Smooth muscle cell of trachea (primary cell): ENCODE data around the gene ENAM. TPM values are rescaled to one million over a fixed set of nuclear protein-coding genes. Genes with fewer than 3 reads are reported as not detected.

ENCODE experiments used
- total RNA-seq: library from RNA; depleted of rRNA; stranded (reverse); fragments of >200 nt; gene quantifications from 2 replicates; pipeline ENCODE4 v1.2.1, GENCODE V29; 2014

The ENAM gene, protein sequence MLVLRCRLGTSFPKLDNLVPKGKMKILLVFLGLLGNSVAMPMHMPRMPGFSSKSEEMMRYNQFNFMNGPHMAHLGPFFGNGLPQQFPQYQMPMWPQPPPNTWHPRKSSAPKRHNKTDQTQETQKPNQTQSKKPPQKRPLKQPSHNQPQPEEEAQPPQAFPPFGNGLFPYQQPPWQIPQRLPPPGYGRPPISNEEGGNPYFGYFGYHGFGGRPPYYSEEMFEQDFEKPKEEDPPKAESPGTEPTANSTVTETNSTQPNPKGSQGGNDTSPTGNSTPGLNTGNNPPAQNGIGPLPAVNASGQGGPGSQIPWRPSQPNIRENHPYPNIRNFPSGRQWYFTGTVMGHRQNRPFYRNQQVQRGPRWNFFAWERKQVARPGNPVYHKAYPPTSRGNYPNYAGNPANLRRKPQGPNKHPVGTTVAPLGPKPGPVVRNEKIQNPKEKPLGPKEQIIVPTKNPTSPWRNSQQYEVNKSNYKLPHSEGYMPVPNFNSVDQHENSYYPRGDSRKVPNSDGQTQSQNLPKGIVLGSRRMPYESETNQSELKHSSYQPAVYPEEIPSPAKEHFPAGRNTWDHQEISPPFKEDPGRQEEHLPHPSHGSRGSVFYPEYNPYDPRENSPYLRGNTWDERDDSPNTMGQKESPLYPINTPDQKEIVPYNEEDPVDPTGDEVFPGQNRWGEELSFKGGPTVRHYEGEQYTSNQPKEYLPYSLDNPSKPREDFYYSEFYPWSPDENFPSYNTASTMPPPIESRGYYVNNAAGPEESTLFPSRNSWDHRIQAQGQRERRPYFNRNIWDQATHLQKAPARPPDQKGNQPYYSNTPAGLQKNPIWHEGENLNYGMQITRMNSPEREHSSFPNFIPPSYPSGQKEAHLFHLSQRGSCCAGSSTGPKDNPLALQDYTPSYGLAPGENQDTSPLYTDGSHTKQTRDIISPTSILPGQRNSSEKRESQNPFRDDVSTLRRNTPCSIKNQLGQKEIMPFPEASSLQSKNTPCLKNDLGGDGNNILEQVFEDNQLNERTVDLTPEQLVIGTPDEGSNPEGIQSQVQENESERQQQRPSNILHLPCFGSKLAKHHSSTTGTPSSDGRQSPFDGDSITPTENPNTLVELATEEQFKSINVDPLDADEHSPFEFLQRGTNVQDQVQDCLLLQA
- 0.17 and 0.44 TPM in 2 replicates for total RNA-seq

DNA sequence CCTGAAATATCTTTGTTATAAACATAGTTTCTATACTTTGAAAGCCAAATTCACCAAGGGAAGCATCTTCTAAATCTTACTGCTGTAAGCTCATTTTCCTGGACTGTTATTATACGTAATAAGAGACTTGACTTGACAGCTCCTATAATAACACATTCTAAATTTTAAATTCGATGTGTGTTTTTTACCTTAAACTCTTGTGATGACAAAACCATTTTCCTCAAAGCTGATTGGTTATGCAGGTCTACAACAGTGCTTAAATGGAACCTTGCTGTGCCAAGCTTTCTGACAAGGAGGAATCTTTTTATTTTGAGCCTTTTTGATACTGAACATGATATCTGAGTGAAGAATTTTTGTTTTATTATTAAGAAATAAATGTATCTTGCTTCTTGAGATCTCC is at the start of gene ENAM:
TSS of gene ENAM (plus strand) at position 301 of the 400 bp plus-strand sequence. CDS start 757 bp downstream, outside the sequence.

DNA sequence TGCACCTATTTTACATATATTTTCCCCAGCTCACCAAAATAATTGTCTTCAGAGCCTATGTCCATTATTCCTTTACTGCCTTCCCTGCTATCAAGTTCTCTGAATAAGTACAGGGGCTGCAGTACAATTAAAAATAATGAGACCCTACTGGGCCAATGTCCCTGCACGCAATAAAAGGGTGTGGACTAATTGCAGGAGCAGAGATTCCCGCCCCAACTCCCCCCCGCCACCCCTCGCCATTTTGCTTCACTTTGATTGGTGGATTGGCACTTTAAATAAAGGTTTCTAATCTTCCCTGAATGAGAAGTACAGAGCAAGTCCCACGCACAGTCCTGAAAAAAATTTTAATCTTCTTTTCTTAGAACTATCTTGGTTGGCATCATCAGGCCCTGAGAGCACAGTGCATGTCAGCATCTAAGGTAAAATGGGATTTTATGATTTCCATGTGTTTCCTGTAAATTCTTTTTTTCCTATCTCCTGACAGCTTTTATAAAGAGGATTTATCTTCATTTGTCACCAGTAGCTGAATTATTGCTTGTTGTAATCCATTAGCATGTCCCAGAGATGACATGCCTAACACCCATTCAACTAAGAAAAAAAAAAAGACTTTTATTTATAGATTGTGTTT is 36.5 kb upstream of the ENAM start, which contains the start of gene AMBN:
TSS of gene AMBN (plus strand) at position 302 of the 628 bp plus-strand sequence. CDS start at position 405, 103 bp downstream.

DNA sequence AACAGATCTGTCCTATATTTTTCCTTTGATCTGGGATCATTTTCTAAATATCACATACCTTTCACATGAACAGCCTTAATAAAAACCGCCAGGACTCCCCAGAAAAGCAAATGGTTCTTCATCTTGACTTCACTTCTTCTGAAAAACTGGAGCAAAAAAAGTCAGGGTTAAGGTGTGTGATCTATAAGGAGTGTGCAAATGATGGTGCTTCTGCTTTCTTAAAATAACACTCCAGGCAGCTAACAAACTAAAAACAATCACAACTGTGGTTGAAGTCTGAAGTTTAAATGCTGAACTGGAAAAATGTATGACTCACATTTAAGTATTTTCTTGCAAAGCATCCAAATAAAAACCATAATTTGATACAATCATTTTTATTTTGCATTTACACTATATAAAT is 37.8 kb downstream of the ENAM start, which contains the start of gene JCHAIN:
TSS of gene JCHAIN (minus strand) at position 140 of the 400 bp plus-strand sequence. CDS start at position 122, 18 bp downstream.

DNA sequence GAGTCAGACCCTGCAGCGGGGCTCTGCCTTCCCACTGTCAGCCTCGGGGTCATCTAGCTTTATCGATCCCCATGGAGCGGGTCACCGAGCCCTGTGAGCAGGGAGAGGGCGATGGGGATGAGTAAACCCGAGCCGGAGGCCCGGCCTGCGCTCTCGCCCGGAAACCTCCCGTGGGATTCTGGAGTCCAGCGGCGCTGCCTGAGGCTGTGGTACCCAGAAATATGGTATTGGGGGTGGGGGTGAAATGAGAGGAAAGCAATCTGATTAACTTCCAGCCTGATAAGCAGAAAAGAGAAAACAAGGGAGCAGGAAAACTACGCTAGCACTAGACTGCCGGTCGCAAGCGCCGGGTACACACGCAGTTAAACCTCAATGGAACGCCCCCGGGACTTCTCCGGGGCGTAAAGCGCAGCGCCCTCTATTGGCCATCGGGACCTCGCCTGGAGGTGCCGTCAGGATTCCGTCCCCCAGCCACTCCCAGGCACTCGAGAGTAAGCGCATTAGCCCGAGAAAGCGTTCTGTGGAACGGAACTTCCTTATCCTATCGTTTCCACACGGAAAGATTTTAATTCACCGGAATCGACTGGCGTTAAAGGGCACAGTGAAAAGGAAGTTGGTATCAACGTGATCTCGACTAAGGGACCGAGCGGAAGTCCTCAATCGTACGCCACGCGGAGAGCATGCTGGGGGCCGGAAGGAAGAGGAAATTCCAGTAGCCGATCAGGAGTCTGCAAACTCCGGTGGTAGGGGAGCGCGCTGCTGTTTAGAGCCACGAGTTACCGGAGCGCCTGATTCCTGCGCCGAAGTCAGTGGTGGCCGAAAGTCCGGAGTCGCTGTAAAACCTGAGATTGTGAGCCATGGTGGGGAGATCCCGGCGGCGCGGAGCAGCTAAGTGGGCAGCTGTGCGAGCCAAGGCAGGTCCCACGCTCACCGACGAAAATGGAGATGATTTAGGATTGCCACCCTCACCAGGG is 59.6 kb downstream of the ENAM start, which contains the start of gene UTP3:
TSS of gene UTP3 (plus strand) at position 712 of the 974 bp plus-strand sequence. CDS start at position 858, 146 bp downstream.

Other genes starting within 250 kb of the ENAM start
- gene SMR3B, start 245.6 kb upstream of the ENAM start, total RNA-seq: not detected in 2 replicates
- gene OPRPN, start 230.8 kb upstream of the ENAM start, total RNA-seq: not detected in 2 replicates
- gene MUC7, start 156.5 kb upstream of the ENAM start, total RNA-seq: not detected in 2 replicates
- gene AMTN, start 110.2 kb upstream of the ENAM start, total RNA-seq: not detected in 2 replicates
- not detected in 2 replicates for gene AMBN, start 36.5 kb upstream of the ENAM start, total RNA-seq
- gene JCHAIN, start 37.8 kb downstream of the ENAM start, total RNA-seq: 3.6 and 5.8 TPM in 2 replicates
- gene UTP3, start 59.8 kb downstream of the ENAM start, total RNA-seq: 21.8 and 22.1 TPM in 2 replicates
- 77.2 and 98.5 TPM in 2 replicates for gene RUFY3, start 93.2 kb downstream of the ENAM start, total RNA-seq
- 66.0 and 90.8 TPM in 2 replicates for gene GRSF1, start 211.1 kb downstream of the ENAM start, total RNA-seq